Endothelial cell of umbilical vein (primary cell): Measurements from ENCODE around the gene RENBP. TPM values are rescaled to one million over a fixed set of nuclear protein-coding genes. Genes with fewer than 3 reads are reported as not detected.

Source experiments
- BruUV-seq: library from RNA; stranded (reverse); fragments of 400-500 nt; replicated peaks from 2 replicates; lab custom pipeline; 2021; lab: Mats Ljungman, UMichigan
- CTCF ChIA-PET: fragments of 300-600, 350-600 bp; sonication (Branson Sonifier 250); formaldehyde crosslinking; loops from one replicate; lab custom pipeline; 2021; ENCODE audit warnings: antibody characterized with exemption, inconsistent platforms; lab: Charles Lee
- POLR2A ChIA-PET: fragments of 300-600, 350-600 bp; sonication (Branson Sonifier 250); formaldehyde crosslinking; loops from one replicate; lab custom pipeline; 2021; ENCODE audit warnings: antibody characterized with exemption, inconsistent platforms; lab: Charles Lee
- DNase-seq: peaks from one replicate; pipeline ENCODE4 v3.0.0-alpha.2; 2011; ENCODE audit warnings: low read depth, low spot score
- FAIRE-seq: peaks from 2 replicates; lab custom pipeline; 2011; peaks lifted over from hg19 to GRCh38; lab: Jason Lieb, UNC
- H2AFZ ChIP-seq: 2 replicates; pipeline ENCODE4 v1.6.0; 2012; ENCODE audit warnings: low read depth, low read length, control low read depth, inconsistent platforms
- H3K27ac ChIP-seq: 2 replicates; pipeline ENCODE4 v1.5.1; 2011; ENCODE audit warnings: low read depth, mild to moderate bottlenecking, control low read depth, low read length, moderate library complexity; ENCODE audit not compliant: insufficient read depth
- H3K27me3 ChIP-seq, 2 experiments: 2 replicates each; pipeline versions ENCODE4 v1.6.0 to v1.6.1; 2011; ENCODE audit warnings: low read length in 2 of 2, mixed read lengths in 1 of 2; ENCODE audit not compliant: control insufficient read depth in 2 of 2, insufficient read depth in 2 of 2
- H3K36me3 ChIP-seq, 2 experiments: 2 replicates in 1 of 2; 3 replicates in 1 of 2; pipeline ENCODE4 v1.5.1; 2011; ENCODE audit warnings: low read length in 2 of 2, mild to moderate bottlenecking in 1 of 2, moderate library complexity in 1 of 2; ENCODE audit not compliant: control insufficient read depth in 2 of 2, insufficient read depth in 2 of 2; ENCODE audit errors: extremely low read depth in 1 of 2
- H3K4me1 ChIP-seq: 3 replicates; pipeline ENCODE4 v1.5.1; 2011; ENCODE audit warnings: mild to moderate bottlenecking, low read length; ENCODE audit not compliant: control insufficient read depth, insufficient read depth; ENCODE audit errors: extremely low read depth
- H3K4me2 ChIP-seq: 2 replicates; pipeline ENCODE4 v1.6.1; 2011; ENCODE audit warnings: low read length, control low read depth, mixed read lengths; ENCODE audit not compliant: insufficient read depth
- H3K4me3 ChIP-seq, 3 experiments: fragments of 200-600 bp in 1 of 3; sonication (generic), shearing (Covaris generic) in 1 of 3; replicated peaks in 1 of 3; 2 replicates each; pipeline ENCODE4 v1.5.1; 2011 to 2016; ENCODE audit warnings: control low read depth in 3 of 3, low read length in 3 of 3, mild to moderate bottlenecking in 2 of 3, inconsistent platforms in 1 of 3, low read depth in 1 of 3, moderate library complexity in 1 of 3; ENCODE audit not compliant: insufficient read depth in 1 of 3
- H3K79me2 ChIP-seq: 2 replicates; pipeline ENCODE4 v1.6.0; 2012; ENCODE audit warnings: low read length, inconsistent platforms; ENCODE audit not compliant: control insufficient read depth, insufficient read depth
- H3K9ac ChIP-seq: replicated peaks from 2 replicates; pipeline ENCODE3; 2011; ENCODE audit warnings: low read length, control low read depth; ENCODE audit not compliant: insufficient read depth; ENCODE audit errors: extremely low read depth
- H3K9me1 ChIP-seq: replicated peaks from 3 replicates; pipeline ENCODE4 v1.6.0; 2011; ENCODE audit warnings: mild to moderate bottlenecking, low read length; ENCODE audit not compliant: control insufficient read depth, insufficient read depth; ENCODE audit errors: extremely low read depth
- H3K9me3 ChIP-seq: replicated peaks from 2 replicates; pipeline ENCODE4 v1.5.1; 2012; ENCODE audit warnings: low read length, inconsistent platforms; ENCODE audit not compliant: control insufficient read depth, insufficient read depth
- H4K20me1 ChIP-seq: replicated peaks from 2 replicates; pipeline ENCODE3; 2011; ENCODE audit warnings: mild to moderate bottlenecking, low read length; ENCODE audit not compliant: control insufficient read depth, insufficient read depth; ENCODE audit errors: extremely low read depth
- CTCF ChIP-seq, 2 donors: IDR thresholded peaks; 1 replicate in 1 of 2; 2 replicates in 1 of 2; pipeline ENCODE4 v1.5.1; 2011; ENCODE audit warnings: low read length in 2 of 2, mild to moderate bottlenecking in 2 of 2, moderate library complexity in 2 of 2, control low read depth in 1 of 2, inconsistent platforms in 1 of 2, low read depth in 1 of 2; ENCODE audit not compliant: insufficient read depth in 1 of 2; ENCODE audit errors: extremely low read depth in 1 of 2
- GATA2 ChIP-seq: IDR thresholded peaks from 2 replicates; pipeline ENCODE4 v1.7.0; 2011; ENCODE audit warnings: low read depth, mild to moderate bottlenecking, moderate library complexity, mixed read lengths, low read length; ENCODE audit not compliant: insufficient read length, insufficient read depth
- MYC ChIP-seq: IDR thresholded peaks from one replicate; pipeline ENCODE4 v1.6.1; 2011; ENCODE audit warnings: mild to moderate bottlenecking, low read depth, low read length
- dilution Hi-C: fragments of 300-500 bp; cut with MboI; formaldehyde crosslinking; loops from one replicate; pipeline ENCODE4 v1.15.0; 2019; ENCODE audit warnings: low sequenced_read_pairs; ENCODE audit not compliant: extremely low pct_ligation_motif_present
- intact Hi-C: fragments of 100-400 bp; cut with micrococcal nuclease; formaldehyde crosslinking; loops from one replicate; pipeline ENCODE4 v1.10.0; 2022
- polyA plus RNA-seq, 4 experiments: library from polyadenylated mRNA; depleted of rRNA in 3 of 4; stranded (reverse) in 3 of 4; unstranded in 1 of 4; fragments of >200 nt; gene quantifications; 2 replicates each; pipeline versions ENCODE4 v1.2.1 to v1.2.3, GENCODE V29; 2011 to 2012; ENCODE audit warnings: missing spikeins in 1 of 4
- total RNA-seq: library from RNA; stranded (reverse); gene quantifications from 2 replicates; pipeline ENCODE4 v1.2.3, GENCODE V29; 2021

The RENBP gene
- total and polyA plus RNA-seq, 2 donors (not counting 3 experiments of a cell fraction or from before 2014, with no cell fraction given), result 8.0 to 16.0 TPM

GRCh38 chrX:153953892-153954557 is 9.6 kb upstream of the RENBP start:
- H3K27ac ChIP-seq, result no peak overlapping the region
- H2AFZ ChIP-seq, result no peak overlapping the region
- H3K79me2 ChIP-seq, result peaks cover 9% of the 10 kb centered on the region
- peaks cover 15% of the 10 kb centered on the region for H3K4me1 ChIP-seq
- DNase-seq (no peak), FAIRE-seq (no peak)
- CTCF ChIA-PET, result no interaction called here
- TF ChIP-seq CTCF (IDR thresholded peaks at IDR 0.05; ENCODE audit: extremely low read depth in 1 of 2, insufficient read depth in 1 of 2, low read depth in 1 of 2, low read length in 2 of 2) (peak; percentile 5 to 20), MYC (no peak)
- H3K9ac ChIP-seq, result no peak overlapping the region
- BruUV-seq, result no TSS peak
- no peak overlapping the region for H3K4me3 ChIP-seq
- H3K9me1 ChIP-seq, result no peaks in the 10 kb centered on the region
- POLR2A ChIA-PET, result no interaction called here
- H4K20me1 ChIP-seq, result no peaks in the 10 kb centered on the region
- intact Hi-C loops, result loop anchor here (1.0 to 2.0 kb wide), 2 partner anchors 15 to 190 kb away; partner anchors contain the start of gene PLXNB3
- no peak overlapping the region for H3K4me2 ChIP-seq
- no peaks in the 10 kb centered on the region for H3K9me3 ChIP-seq
- H3K27me3 ChIP-seq, result no peaks in the 10 kb centered on the region
- H3K36me3 ChIP-seq, result peaks cover 21 to 64% of the 10 kb centered on the region in 2 experiments
- dilution Hi-C loops, result no loop called here

GRCh38 chrX:153953342-153953830 is 8.9 kb upstream of the RENBP start:
- Histone ChIP-seq H3K9me3 (no peaks in the 10 kb centered on the region), H3K4me1 (peaks cover 21% of the 10 kb centered on the region), H3K4me2 (no peak overlapping the region), H3K79me2 (peaks cover 9% of the 10 kb centered on the region), H4K20me1 (no peaks in the 10 kb centered on the region), H3K9me1 (no peaks in the 10 kb centered on the region), H3K27ac (no peak overlapping the region), H2AFZ (no peak overlapping the region), H3K9ac (no peak overlapping the region), H3K4me3 (no peak overlapping the region), H3K27me3 (no peaks in the 10 kb centered on the region), H3K36me3 (peaks cover 21 to 58% of the 10 kb centered on the region in 2 experiments)
- intact Hi-C loops (loop anchor here (1.0 to 2.0 kb wide), 2 partner anchors 15 to 189 kb away; partner anchors contain the start of gene PLXNB3), dilution Hi-C loops (no loop called here)
- ChIA-PET POLR2A (no interaction called here), CTCF (no interaction called here)
- FAIRE-seq (peak; percentile 84), DNase-seq (peak; percentile 42)
- TF ChIP-seq GATA2 (no peak), CTCF (IDR thresholded peaks at IDR 0.05; ENCODE audit: extremely low read depth in 1 of 2, insufficient read depth in 1 of 2, low read depth in 1 of 2, low read length in 2 of 2) (peak; percentile 79 to 84)
- no TSS peak for BruUV-seq
